ENCODE measurements around the gene PTPRJ. TPM values are rescaled to one million over a fixed set of nuclear protein-coding genes. Genes with fewer than 3 reads are reported as not detected.
"Not testable (repeated sequence)": the region's sequence is repeated elsewhere in the genome, so short reads cannot be mapped to it uniquely, and the experiment has no call there.

Gene PTPRJ
- total RNA-seq, 1 donor from 2014 or later = 6.3 TPM

DNA sequence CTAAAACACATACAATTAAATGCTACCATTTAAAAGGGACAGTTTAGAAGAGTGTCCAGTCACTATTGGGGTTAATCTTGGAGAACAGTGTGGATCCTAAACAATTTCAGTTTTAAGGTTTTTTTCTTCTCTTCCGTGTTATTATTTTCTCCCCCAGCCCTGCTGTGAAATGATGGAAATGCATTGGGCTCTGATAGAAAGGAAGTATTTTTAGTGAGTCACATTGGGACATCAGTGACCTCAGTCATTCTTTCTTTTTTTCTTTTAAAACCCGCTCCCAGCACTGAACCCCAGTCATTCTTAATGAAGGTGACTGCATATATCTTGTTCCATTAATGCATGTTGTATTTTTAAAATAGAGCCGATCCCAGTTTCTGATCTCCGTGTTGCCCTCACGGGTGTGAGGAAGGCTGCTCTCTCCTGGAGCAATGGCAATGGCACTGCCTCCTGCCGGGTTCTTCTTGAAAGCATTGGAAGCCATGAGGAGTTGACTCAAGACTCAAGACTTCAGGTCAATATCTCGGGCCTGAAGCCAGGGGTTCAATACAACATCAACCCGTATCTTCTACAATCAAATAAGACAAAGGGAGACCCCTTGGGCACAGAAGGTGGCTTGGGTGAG is 143.0 kb downstream of the PTPRJ start:
- Histone ChIP-seq H3K36me3 (ENCODE audit: control insufficient read depth in 3 of 3, insufficient read depth in 3 of 3, low read length in 3 of 3) (peaks cover 13 to 15% (median 14%) of the 10 kb centered on the region in 3 donors), H3K9ac (ENCODE audit: low read depth in 1 of 3, low read length in 3 of 3) (no peak overlapping the region), H3K9me3 (ENCODE audit: control insufficient read depth in 3 of 3, low read length in 3 of 3) (no peaks in the 10 kb centered on the region), H3K4me3 (ENCODE audit: low read length in 3 of 3) (no peak overlapping the region), H3K4me1 (ENCODE audit: control insufficient read depth in 3 of 3, insufficient read depth in 3 of 3, low read length in 3 of 3) (no peaks in the 10 kb centered on the region), H3K27me3 (ENCODE audit: control insufficient read depth in 3 of 3, insufficient read depth in 3 of 3, low read length in 3 of 3) (no peaks in the 10 kb centered on the region), H3K27ac (ENCODE audit: low read depth, low read length) (no peak overlapping the region)

DNA sequence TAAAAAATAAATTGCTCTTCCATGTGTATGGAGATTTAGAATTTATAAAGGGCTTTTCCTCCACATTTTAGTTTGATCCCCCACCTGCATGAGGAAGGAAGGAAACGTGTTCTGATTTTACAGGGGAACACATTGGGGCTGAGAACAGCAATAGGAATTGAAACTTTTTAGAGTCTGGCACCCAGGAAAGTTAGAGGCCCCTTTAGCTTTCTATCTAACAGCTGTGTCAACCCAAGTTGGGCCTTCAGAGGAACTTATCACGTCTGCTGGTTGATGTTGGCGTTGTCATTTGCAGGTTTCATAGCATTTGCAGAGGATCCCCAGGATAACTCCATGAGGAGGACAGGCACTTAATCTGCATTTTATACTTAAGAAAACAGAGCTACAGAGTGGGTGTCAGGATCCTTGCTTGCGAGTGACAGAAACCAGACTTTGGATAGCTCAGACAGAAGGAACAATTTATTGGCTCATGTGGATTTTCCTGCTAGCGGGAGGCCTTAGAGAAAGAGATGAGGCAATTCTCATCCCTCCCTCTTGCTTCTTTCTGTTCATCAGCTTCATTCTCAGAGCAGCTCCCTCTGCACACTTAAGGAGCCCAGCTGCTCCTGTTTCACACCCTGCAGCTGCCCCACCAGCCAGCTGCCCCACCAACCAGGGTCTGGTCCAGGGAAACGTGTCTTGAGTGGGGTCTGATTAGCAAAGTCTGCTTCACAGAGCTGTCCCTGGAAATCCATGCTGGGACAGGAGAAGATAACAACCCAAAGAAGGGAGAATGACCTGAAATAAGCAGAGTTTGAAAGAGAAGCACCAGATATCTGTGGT is 143.8 kb downstream of the PTPRJ start:
- peaks cover 13 to 16% (median 15%) of the 10 kb centered on the region in 3 donors for H3K36me3 ChIP-seq (ENCODE audit: control insufficient read depth in 3 of 3, insufficient read depth in 3 of 3, low read length in 3 of 3)

DNA sequence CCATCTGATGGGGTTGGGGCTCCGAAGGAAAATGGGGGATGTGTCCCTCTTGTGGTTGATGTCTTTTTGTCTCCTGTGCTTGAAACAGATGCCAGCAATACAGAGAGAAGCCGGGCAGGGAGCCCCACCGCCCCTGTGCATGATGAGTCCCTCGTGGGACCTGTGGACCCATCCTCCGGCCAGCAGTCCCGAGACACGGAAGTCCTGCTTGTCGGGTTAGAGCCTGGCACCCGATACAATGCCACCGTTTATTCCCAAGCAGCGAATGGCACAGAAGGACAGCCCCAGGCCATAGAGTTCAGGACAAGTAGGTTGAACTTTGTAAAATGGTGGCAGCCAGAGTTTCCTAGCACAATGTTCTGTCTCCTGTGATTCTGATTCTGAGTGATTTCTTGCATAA is 144.5 kb downstream of the PTPRJ start:
- Histone ChIP-seq H3K4me1 (ENCODE audit: control insufficient read depth in 3 of 3, insufficient read depth in 3 of 3, low read length in 3 of 3) (no peaks in the 10 kb centered on the region), H3K9ac (ENCODE audit: low read depth in 1 of 3, low read length in 3 of 3) (no peak overlapping the region), H3K27me3 (ENCODE audit: control insufficient read depth in 3 of 3, insufficient read depth in 3 of 3, low read length in 3 of 3) (no peaks in the 10 kb centered on the region), H3K36me3 (ENCODE audit: control insufficient read depth in 3 of 3, insufficient read depth in 3 of 3, low read length in 3 of 3) (peaks cover 13 to 22% (median 15%) of the 10 kb centered on the region in 3 donors), H3K9me3 (ENCODE audit: control insufficient read depth in 3 of 3, low read length in 3 of 3) (no peaks in the 10 kb centered on the region), H3K4me3 (ENCODE audit: low read length in 3 of 3) (no peak overlapping the region), H3K27ac (ENCODE audit: low read depth, low read length) (no peak overlapping the region)

More for the DNA sequence above, 143.8 kb downstream of the PTPRJ start:
- Histone ChIP-seq H3K9me3 (ENCODE audit: control insufficient read depth in 3 of 3, low read length in 3 of 3) (no peaks in the 10 kb centered on the region), H3K9ac (ENCODE audit: low read depth in 1 of 3, low read length in 3 of 3) (no peak overlapping the region), H3K4me1 (ENCODE audit: control insufficient read depth in 3 of 3, insufficient read depth in 3 of 3, low read length in 3 of 3) (no peaks in the 10 kb centered on the region), H3K27me3 (ENCODE audit: control insufficient read depth in 3 of 3, insufficient read depth in 3 of 3, low read length in 3 of 3) (no peaks in the 10 kb centered on the region), H3K4me3 (ENCODE audit: low read length in 3 of 3) (no peak overlapping the region), H3K27ac (ENCODE audit: low read depth, low read length) (no peak overlapping the region)

DNA sequence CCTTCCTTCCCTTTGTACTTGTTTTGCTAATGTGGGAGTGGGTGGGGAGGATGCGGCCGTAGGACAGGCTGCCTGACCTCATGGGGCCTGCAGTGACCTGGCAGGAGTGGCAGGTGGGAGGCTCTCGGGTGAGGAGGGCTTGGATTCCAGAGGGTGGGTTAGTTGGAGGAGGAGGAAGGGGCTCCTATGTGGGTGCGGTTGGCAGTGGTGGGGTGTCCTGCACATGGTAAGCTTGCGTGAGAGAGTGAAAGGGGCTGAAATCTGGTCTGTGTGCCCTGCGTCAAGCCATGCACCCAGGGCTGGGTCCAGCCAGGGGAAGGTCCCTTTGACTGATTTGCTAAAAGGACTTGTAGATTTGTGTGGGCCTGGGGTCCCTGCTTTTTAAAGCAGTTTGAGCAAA is 145.5 kb downstream of the PTPRJ start:
- Histone ChIP-seq H3K4me3 (ENCODE audit: low read length in 3 of 3) (no peak overlapping the region), H3K36me3 (ENCODE audit: control insufficient read depth in 3 of 3, insufficient read depth in 3 of 3, low read length in 3 of 3) (peaks cover 13 to 21% (median 15%) of the 10 kb centered on the region in 3 donors), H3K27me3 (ENCODE audit: control insufficient read depth in 3 of 3, insufficient read depth in 3 of 3, low read length in 3 of 3) (no peaks in the 10 kb centered on the region), H3K4me1 (ENCODE audit: control insufficient read depth in 3 of 3, insufficient read depth in 3 of 3, low read length in 3 of 3) (no peaks in the 10 kb centered on the region), H3K9me3 (ENCODE audit: control insufficient read depth in 3 of 3, low read length in 3 of 3) (no peaks in the 10 kb centered on the region), H3K27ac (ENCODE audit: low read depth, low read length) (no peak overlapping the region), H3K9ac (ENCODE audit: low read depth in 1 of 3, low read length in 3 of 3) (no peak overlapping the region)

DNA sequence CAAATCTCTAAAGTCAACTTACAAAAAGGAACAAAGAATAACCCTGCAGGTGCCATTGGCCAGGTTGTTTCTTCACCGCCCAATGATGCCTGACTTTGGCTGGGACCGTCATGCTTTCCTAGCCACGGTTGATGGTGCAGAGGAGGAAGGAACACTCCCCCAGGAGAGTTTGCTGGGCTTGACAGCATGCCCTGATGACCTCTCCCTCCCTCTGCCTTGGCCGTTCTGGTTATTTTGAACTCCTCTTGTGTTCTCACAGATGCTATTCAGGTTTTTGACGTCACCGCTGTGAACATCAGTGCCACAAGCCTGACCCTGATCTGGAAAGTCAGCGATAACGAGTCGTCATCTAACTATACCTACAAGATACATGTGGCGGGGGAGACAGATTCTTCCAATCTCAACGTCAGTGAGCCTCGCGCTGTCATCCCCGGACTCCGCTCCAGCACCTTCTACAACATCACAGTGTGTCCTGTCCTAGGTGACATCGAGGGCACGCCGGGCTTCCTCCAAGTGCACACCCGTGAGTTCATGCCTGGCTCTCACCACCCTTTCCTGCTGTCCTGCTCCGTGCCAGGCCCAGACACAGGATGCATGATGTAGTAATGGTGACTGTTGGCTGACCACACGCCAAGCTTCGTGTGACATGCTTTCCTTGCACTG is 147.3 kb downstream of the PTPRJ start:
- Histone ChIP-seq H3K9me3 (ENCODE audit: control insufficient read depth in 3 of 3, low read length in 3 of 3) (no peaks in the 10 kb centered on the region), H3K9ac (ENCODE audit: low read depth in 1 of 3, low read length in 3 of 3) (no peak overlapping the region), H3K4me1 (ENCODE audit: control insufficient read depth in 3 of 3, insufficient read depth in 3 of 3, low read length in 3 of 3) (no peaks in the 10 kb centered on the region), H3K36me3 (ENCODE audit: control insufficient read depth in 3 of 3, insufficient read depth in 3 of 3, low read length in 3 of 3) (peaks cover 13 to 17% (median 15%) of the 10 kb centered on the region in 3 donors), H3K4me3 (ENCODE audit: low read length in 3 of 3) (no peak overlapping the region), H3K27me3 (ENCODE audit: control insufficient read depth in 3 of 3, insufficient read depth in 3 of 3, low read length in 3 of 3) (no peaks in the 10 kb centered on the region), H3K27ac (ENCODE audit: low read depth, low read length) (no peak overlapping the region)

DNA sequence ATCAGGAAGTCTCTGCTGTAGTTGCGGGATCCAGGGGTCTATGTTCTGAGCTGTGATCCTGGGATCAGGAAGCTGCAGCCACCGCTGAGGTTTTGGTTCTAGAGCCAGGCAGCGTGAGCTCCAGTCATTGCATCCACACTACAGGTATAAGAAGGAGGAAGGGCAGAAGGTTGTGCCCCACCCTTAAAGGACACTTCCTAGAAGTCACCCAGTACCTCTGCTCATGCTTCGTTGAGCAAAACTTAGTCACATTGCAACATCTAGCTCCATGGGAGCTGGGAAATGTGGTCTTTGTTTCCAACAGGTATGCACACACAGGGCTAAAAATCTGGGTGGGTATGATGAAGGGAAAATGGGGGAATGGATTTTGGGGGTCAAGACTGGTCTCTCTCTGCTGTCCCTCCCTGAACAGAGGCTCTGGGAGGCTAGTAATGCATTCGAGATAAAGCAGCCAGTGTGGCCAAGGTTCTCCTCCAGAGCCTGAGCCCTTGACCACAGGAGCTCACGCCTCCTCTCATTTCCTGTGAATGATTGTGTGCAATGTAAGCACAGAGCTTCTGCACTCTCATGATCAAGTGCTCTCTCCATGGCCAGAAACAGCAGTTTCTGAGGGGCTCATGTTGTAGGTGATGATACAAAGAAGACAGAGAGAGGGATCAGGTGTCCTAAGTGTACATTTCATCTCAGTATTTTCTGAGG is 149.5 kb downstream of the PTPRJ start:
- peaks cover 9 to 17% (median 15%) of the 10 kb centered on the region in 3 donors for H3K36me3 ChIP-seq (ENCODE audit: control insufficient read depth in 3 of 3, insufficient read depth in 3 of 3, low read length in 3 of 3)
- H3K9ac ChIP-seq (ENCODE audit: low read depth in 1 of 3, low read length in 3 of 3) = no peak overlapping the region
- H3K27me3 ChIP-seq (ENCODE audit: control insufficient read depth in 3 of 3, insufficient read depth in 3 of 3, low read length in 3 of 3) = no peaks in the 10 kb centered on the region
- no peak overlapping the region for H3K27ac ChIP-seq (ENCODE audit: low read depth, low read length)
- H3K4me1 ChIP-seq (ENCODE audit: control insufficient read depth in 3 of 3, insufficient read depth in 3 of 3, low read length in 3 of 3) = no peaks in the 10 kb centered on the region
- H3K4me3 ChIP-seq (ENCODE audit: low read length in 3 of 3) = no peak overlapping the region
- H3K9me3 ChIP-seq (ENCODE audit: control insufficient read depth in 3 of 3, low read length in 3 of 3) = no peaks in the 10 kb centered on the region

DNA sequence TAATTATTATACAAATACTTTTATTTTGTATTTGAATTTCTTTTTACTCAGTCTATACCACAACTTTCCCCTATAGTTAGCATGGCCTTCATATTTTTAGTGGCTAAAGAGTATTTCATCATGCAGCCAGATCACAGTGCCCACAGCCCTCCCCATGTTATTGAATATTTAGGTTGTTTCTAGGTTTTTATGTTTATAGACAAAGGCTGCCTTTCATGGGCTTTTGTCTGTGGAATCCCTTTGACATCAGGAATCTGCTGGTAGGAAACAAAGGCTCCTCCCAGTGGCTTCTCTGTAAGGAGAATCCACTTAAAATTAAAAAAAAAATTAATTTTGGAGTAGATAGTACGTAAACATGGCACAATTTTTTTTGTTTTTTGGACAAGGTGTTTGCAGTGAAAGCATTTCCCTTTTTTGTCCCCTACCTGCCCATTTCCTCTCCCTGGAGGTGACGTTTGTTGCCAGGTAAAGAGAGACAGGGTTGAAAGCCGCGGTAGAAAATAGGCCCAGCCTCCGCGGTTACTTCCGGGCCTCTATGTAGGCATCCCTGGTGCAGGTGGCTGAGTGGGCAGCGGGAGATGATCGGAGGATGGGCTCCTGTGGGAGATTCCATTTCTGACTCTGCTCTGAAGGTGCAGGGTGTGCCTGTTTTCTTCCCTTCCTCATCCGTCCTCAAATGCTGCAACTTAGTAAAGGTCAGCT is 154.0 kb downstream of the PTPRJ start:
- no peak overlapping the region for H3K9ac ChIP-seq (ENCODE audit: low read depth in 1 of 3, low read length in 3 of 3)
- H3K4me1 ChIP-seq (ENCODE audit: control insufficient read depth in 3 of 3, insufficient read depth in 3 of 3, low read length in 3 of 3) = peaks cover 0 to 2% (median 0%) of the 10 kb centered on the region in 3 donors
- no peaks in the 10 kb centered on the region for H3K9me3 ChIP-seq (ENCODE audit: control insufficient read depth in 3 of 3, low read length in 3 of 3)
- peaks cover 2 to 13% (median 5%) of the 10 kb centered on the region in 3 donors for H3K36me3 ChIP-seq (ENCODE audit: control insufficient read depth in 3 of 3, insufficient read depth in 3 of 3, low read length in 3 of 3)
- H3K4me3 ChIP-seq (ENCODE audit: low read length in 3 of 3) = no peak overlapping the region
- H3K27me3 ChIP-seq (ENCODE audit: control insufficient read depth in 3 of 3, insufficient read depth in 3 of 3, low read length in 3 of 3) = no peaks in the 10 kb centered on the region
- no peak overlapping the region for H3K27ac ChIP-seq (ENCODE audit: low read depth, low read length)

DNA sequence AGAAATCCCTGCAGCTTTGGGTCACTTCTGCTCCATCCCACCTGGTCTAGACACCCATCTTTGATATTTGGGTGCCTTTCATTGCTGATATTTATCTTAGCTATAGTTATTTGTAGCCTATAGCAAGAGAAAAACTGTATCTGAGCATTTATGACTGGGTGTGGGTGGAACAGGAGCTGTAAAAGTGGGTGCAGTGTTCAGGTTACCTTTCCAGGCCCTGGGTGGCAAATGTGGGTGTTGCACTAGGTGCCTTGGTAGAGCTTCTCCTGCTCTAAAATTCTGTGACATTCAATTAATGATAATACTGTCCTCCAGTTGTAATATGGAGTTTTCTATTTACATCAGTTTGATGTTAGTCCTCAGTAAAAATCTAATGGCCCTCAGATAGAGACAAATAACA is 157.9 kb downstream of the PTPRJ start:
- no peak overlapping the region for H3K4me3 ChIP-seq (ENCODE audit: low read length in 3 of 3)
- H3K9me3 ChIP-seq (ENCODE audit: control insufficient read depth in 3 of 3, low read length in 3 of 3) = no peaks in the 10 kb centered on the region
- no peak overlapping the region for H3K27ac ChIP-seq (ENCODE audit: low read depth, low read length)
- H3K27me3 ChIP-seq (ENCODE audit: control insufficient read depth in 3 of 3, insufficient read depth in 3 of 3, low read length in 3 of 3) = no peaks in the 10 kb centered on the region
- H3K9ac ChIP-seq (ENCODE audit: low read depth in 1 of 3, low read length in 3 of 3) = no peak overlapping the region
- peaks cover 2 to 17% (median 11%) of the 10 kb centered on the region in 3 donors for H3K36me3 ChIP-seq (ENCODE audit: control insufficient read depth in 3 of 3, insufficient read depth in 3 of 3, low read length in 3 of 3)
- peaks cover 0 to 2% (median 0%) of the 10 kb centered on the region in 3 donors for H3K4me1 ChIP-seq (ENCODE audit: control insufficient read depth in 3 of 3, insufficient read depth in 3 of 3, low read length in 3 of 3)

DNA sequence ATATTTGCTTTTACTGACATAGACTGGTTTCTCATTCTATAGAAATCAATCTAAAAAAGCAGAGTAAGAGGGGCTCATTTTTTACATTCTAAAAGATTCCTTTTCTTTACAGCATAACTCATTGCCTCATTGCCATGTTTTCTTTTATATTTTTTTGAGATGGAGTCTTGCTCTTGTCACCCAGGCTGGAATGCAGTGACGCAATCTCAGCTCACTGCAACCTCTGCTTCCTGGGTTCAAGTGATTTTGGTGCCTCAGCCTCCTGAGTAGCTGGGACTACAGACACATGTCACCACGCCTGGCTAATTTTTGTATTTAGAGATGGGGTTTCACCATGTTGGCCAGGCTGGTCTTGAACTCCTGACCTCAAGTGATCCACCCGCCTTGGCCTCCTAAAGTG is 159.5 kb downstream of the PTPRJ start:
- H3K36me3 ChIP-seq (ENCODE audit: control insufficient read depth in 3 of 3, insufficient read depth in 3 of 3, low read length in 3 of 3) = peaks cover 2 to 20% (median 12%) of the 10 kb centered on the region in 3 donors
- H3K9me3 ChIP-seq (ENCODE audit: control insufficient read depth in 3 of 3, low read length in 3 of 3); H3K4me1 ChIP-seq (ENCODE audit: control insufficient read depth in 3 of 3, insufficient read depth in 3 of 3, low read length in 3 of 3); H3K27me3 ChIP-seq (ENCODE audit: control insufficient read depth in 3 of 3, insufficient read depth in 3 of 3, low read length in 3 of 3); H3K27ac ChIP-seq (ENCODE audit: low read depth, low read length); H3K9ac ChIP-seq (ENCODE audit: low read depth in 1 of 3, low read length in 3 of 3); H3K4me3 ChIP-seq (ENCODE audit: low read length in 3 of 3): not testable (repeated sequence)
